HCT116 (cell line): Measurements from ENCODE around the gene HTR3B.

Experiments
- ATF3 ChIP-seq: IDR thresholded peaks from 2 replicates; pipeline ENCODE4 v1.6.1; 2012
- CEBPB ChIP-seq: IDR thresholded peaks from 2 replicates; pipeline ENCODE4 v1.6.1; 2012; ENCODE audit warnings: low read depth
- CTCF ChIP-seq, 3 experiments: fragments of 200-600 bp in 1 of 3; sonication (generic) in 1 of 3; IDR thresholded peaks in 2 of 3; conservative IDR thresholded peaks in 1 of 3; 2 replicates each; pipeline ENCODE4 v1.5.1; 2012 to 2017; ENCODE audit warnings: low read depth in 2 of 3, low read length in 2 of 3, antibody characterized with exemption in 1 of 3, borderline replicate concordance in 1 of 3, control low read depth in 1 of 3, mild to moderate bottlenecking in 1 of 3, mixed read lengths in 1 of 3, mixed run types in 1 of 3, moderate library complexity in 1 of 3; ENCODE audit not compliant: insufficient read depth in 1 of 3
- EZH2 ChIP-seq: fragments of 200-600 bp; sonication (generic); IDR thresholded peaks from 2 replicates; pipeline ENCODE4 v1.6.1; 2017; ENCODE audit warnings: antibody characterized with exemption, mixed run types
- EZH2phosphoT487 ChIP-seq: fragments of 200-600 bp; IDR thresholded peaks from 2 replicates; pipeline ENCODE4 v1.6.1; 2018; ENCODE audit warnings: antibody characterized with exemption, borderline replicate concordance
- FOSL1 ChIP-seq: IDR thresholded peaks from 2 replicates; pipeline ENCODE4 v1.6.1; 2012; ENCODE audit warnings: low read depth
- POLR2A ChIP-seq: IDR thresholded peaks from 2 replicates; pipeline ENCODE4 v1.7.0; 2011; ENCODE audit warnings: borderline replicate concordance; ENCODE audit not compliant: insufficient read depth, insufficient read length; ENCODE audit errors: extremely low read depth
- RAD21 ChIP-seq: IDR thresholded peaks from 2 replicates; pipeline ENCODE4 v1.6.1; 2012; ENCODE audit warnings: low read depth, mild to moderate bottlenecking
- REST ChIP-seq: IDR thresholded peaks from 2 replicates; pipeline ENCODE4 v1.6.1; 2012; ENCODE audit warnings: low read depth

GRCh38 chr11:113908098-113908497 lies 3.5 kb downstream of the HTR3B start:
- TF ChIP-seq EZH2 (no peak), POLR2A (no peak), CTCF (IDR thresholded peaks at IDR 0.05 in 2 of 3, conservative IDR thresholded peaks at IDR 0.05 in 1 of 3; ENCODE audit: borderline replicate concordance in 1 of 3, insufficient read depth in 1 of 3, low read depth in 2 of 3, low read length in 2 of 3) (no peak), FOSL1 (no peak), RAD21 (no peak), CEBPB (no peak), ATF3 (no peak), EZH2phosphoT487 (no peak), REST (no peak)
